GM18867 (cell line): ENCODE results near the gene LRRC3C.
"Not testable (repeated sequence)": the region's sequence is repeated elsewhere in the genome, so short reads cannot be mapped to it uniquely, and the experiment has no call there.

Experiments
- ATAC-seq: cut with Tn5 transposase; IDR thresholded peaks from one replicate; pipeline ENCODE4 v1.9.1; 2021; ENCODE audit warnings: mild to moderate bottlenecking, moderate library complexity; ENCODE audit not compliant: unreplicated experiment

The LRRC3C gene

GRCh38 chr17:39946551-39947330, 19.2 kb downstream of the LRRC3C start:
- ATAC-seq, result no peak

- ATAC-seq, result not testable (repeated sequence)
Observed at GRCh38 chr17:39948489-39948828, 20.9 kb downstream of the LRRC3C start.

GRCh38 chr17:39949028-39949427, 21.5 kb downstream of the LRRC3C start:
- no peak for ATAC-seq

- no peak for ATAC-seq
Observed at GRCh38 chr17:39950871-39951348, 23.4 kb downstream of the LRRC3C start.

GRCh38 chr17:39951924-39952679, 24.6 kb downstream of the LRRC3C start:
- ATAC-seq, result no peak

GRCh38 chr17:39952680-39953470, 25.3 kb downstream of the LRRC3C start:
- peak; percentile 86 for ATAC-seq

- ATAC-seq, result no peak
Observed at GRCh38 chr17:39953471-39953888, 25.9 kb downstream of the LRRC3C start.

GRCh38 chr17:39954876-39955275, 27.3 kb downstream of the LRRC3C start:
- ATAC-seq, result no peak

- no peak for ATAC-seq
Observed at GRCh38 chr17:39955726-39956225, 28.2 kb downstream of the LRRC3C start.

GRCh38 chr17:39960524-39961041, 33.1 kb downstream of the LRRC3C start:
- ATAC-seq, result no peak

GRCh38 chr17:39962642-39963220, 35.2 kb downstream of the LRRC3C start, which contains the start of gene GSDMA:
Gene GSDMA, plus strand, starts transcription at chr17:39963004. Its CDS starts 2,684 bp downstream, at chr17:39965688.
- ATAC-seq, result no peak

- no peak for ATAC-seq
Observed at GRCh38 chr17:39963829-39964228, 36.3 kb downstream of the LRRC3C start.

GRCh38 chr17:39965017-39965699, 37.6 kb downstream of the LRRC3C start:
- no peak for ATAC-seq

- no peak for ATAC-seq
Observed at GRCh38 chr17:39966771-39967170, 39.2 kb downstream of the LRRC3C start.

- ATAC-seq, result no peak
Observed at GRCh38 chr17:39968761-39969160, 41.2 kb downstream of the LRRC3C start.

GRCh38 chr17:39969375-39969774, 41.8 kb downstream of the LRRC3C start:
- ATAC-seq, result no peak

- no peak for ATAC-seq
Observed at GRCh38 chr17:39970157-39970692, 42.7 kb downstream of the LRRC3C start.

GRCh38 chr17:39971076-39971603, 43.6 kb downstream of the LRRC3C start:
- ATAC-seq, result no peak

- no peak for ATAC-seq
Observed at GRCh38 chr17:39972271-39972670, 44.7 kb downstream of the LRRC3C start.
